Measurements from ENCODE around the gene CCNJL. TPM values are rescaled to one million over a fixed set of nuclear protein-coding genes. Genes with fewer than 3 reads are reported as not detected.

Gene CCNJL
- total and polyA plus RNA-seq, 2 of the 8 experiments (the other 6 are each of a cell fraction or from before 2014, with no cell fraction given): 34.6 to 44.7 TPM

Small RNAs within 50 kb of the gene (small RNA-seq; reads per million reads assigned to genes)
- not detected for gene AC112191.3 (ENCODE audit: insufficient read depth)

Other genes with a start within 250 kb of the CCNJL start
- 60.0 and 63.0 TPM in 2 replicates for gene PWWP2A, start 193.1 kb downstream of the CCNJL start, total RNA-seq (2021; fragmentation: NEBNext Ultra II Directional; extraction: Animal tissue kit (Norgen Biotek cat#: 25700))
- 16.9 and 18.5 TPM in 2 replicates for gene PWWP2A, start 193.1 kb downstream of the CCNJL start, polyA plus RNA-seq (2011; rRNA removed)
- 3.6 and 4.8 TPM in 2 replicates for gene FABP6, start 83.1 kb downstream of the CCNJL start, total RNA-seq (2021; fragmentation: NEBNext Ultra II Directional; extraction: Animal tissue kit (Norgen Biotek cat#: 25700))
- gene FABP6, start 83.1 kb downstream of the CCNJL start, polyA plus RNA-seq (2011; rRNA removed): 3.2 and 6.1 TPM in 2 replicates
- 1.0 and 1.3 TPM in 2 replicates for gene C1QTNF2, start 58.1 kb upstream of the CCNJL start, total RNA-seq (2021; fragmentation: NEBNext Ultra II Directional; extraction: Animal tissue kit (Norgen Biotek cat#: 25700))
- gene C1QTNF2, start 58.1 kb upstream of the CCNJL start, polyA plus RNA-seq (2011; rRNA removed): 1.4 and 2.0 TPM in 2 replicates
- 6.2 and 7.3 TPM in 2 replicates for gene FAM200C, start 87.5 kb upstream of the CCNJL start, total RNA-seq (2021; fragmentation: NEBNext Ultra II Directional; extraction: Animal tissue kit (Norgen Biotek cat#: 25700))
- 1.6 and 2.6 TPM in 2 replicates for gene FAM200C, start 87.5 kb upstream of the CCNJL start, polyA plus RNA-seq (2011; rRNA removed)
- 34.1 and 36.8 TPM in 2 replicates for gene SLU7, start 106.5 kb upstream of the CCNJL start, total RNA-seq (2021; fragmentation: NEBNext Ultra II Directional; extraction: Animal tissue kit (Norgen Biotek cat#: 25700))
- gene SLU7, start 106.5 kb upstream of the CCNJL start, polyA plus RNA-seq (2011; rRNA removed): 4.4 and 6.0 TPM in 2 replicates
- 229 and 240 TPM in 2 replicates for gene PTTG1, start 109.3 kb upstream of the CCNJL start, total RNA-seq (2021; fragmentation: NEBNext Ultra II Directional; extraction: Animal tissue kit (Norgen Biotek cat#: 25700))
- gene PTTG1, start 109.3 kb upstream of the CCNJL start, polyA plus RNA-seq (2011; rRNA removed): 332 and 478 TPM in 2 replicates

All from H1 (cell line).